ENCODE measurements around the gene SHTN1. TPM values are rescaled to one million over a fixed set of nuclear protein-coding genes. Genes with fewer than 3 reads are reported as not detected.

Gene SHTN1
- total RNA-seq: 8.5 and 9.0 TPM in 2 replicates

GRCh38 chr10:117005026-117005526, at the start of gene SHTN1:
Gene SHTN1 (minus strand): TSS chr10:117005187. CDS start chr10:117005079, 108 bp downstream.

GRCh38 chr10:116849248-116850057, 155.5 kb downstream of the SHTN1 start, which contains the start of gene ENO4:
Gene ENO4 (plus strand): TSS chr10:116849499. CDS start chr10:116849567, 68 bp downstream.

Other genes with a start within 250 kb of the SHTN1 start
- gene ENO4, start 155.7 kb downstream of the SHTN1 start, total RNA-seq: not detected in 2 replicates
- not detected in 2 replicates for gene VAX1, start 133.1 kb upstream of the SHTN1 start, total RNA-seq
- gene KCNK18, start 192.3 kb upstream of the SHTN1 start, total RNA-seq: not detected in 2 replicates
- gene SLC18A2, start 235.9 kb upstream of the SHTN1 start, total RNA-seq: not detected in 2 replicates

All from airway epithelial cell (primary cell).